Measurements from ENCODE around the gene ACAN. TPM values are rescaled to one million over a fixed set of nuclear protein-coding genes. Genes with fewer than 3 reads are reported as not detected.

Gene ACAN
- total RNA-seq, 1 experiment from 2014 or later: not detected

GRCh38 chr15:88887068-88887580 is 83.9 kb downstream of the ACAN start:
- no peaks in the 10 kb centered on the region for H3K79me2 ChIP-seq (ENCODE audit: low read length)
- no peaks in the 10 kb centered on the region for H3K9me2 ChIP-seq (replicated peaks; ENCODE audit: insufficient read depth, low read length)
- DNase-seq: no peak
- no peaks in the 10 kb centered on the region for H3K9me3 ChIP-seq (ENCODE audit: low read length)
- no peak overlapping the region for H3K4me3 ChIP-seq (ENCODE audit: low read length)
- H3K27ac ChIP-seq (ENCODE audit: low read length): no peak overlapping the region
- no peak overlapping the region for H3K9ac ChIP-seq (ENCODE audit: low read length)
- no peaks in the 10 kb centered on the region for H3K36me3 ChIP-seq (ENCODE audit: insufficient read depth, low read length)
- no peak overlapping the region for H2AFZ ChIP-seq (ENCODE audit: low read length)
- H4K20me1 ChIP-seq (ENCODE audit: insufficient read depth, low read depth, low read length): no peaks in the 10 kb centered on the region
- no peaks in the 10 kb centered on the region for H3K27me3 ChIP-seq (ENCODE audit: low read length)
- H3K4me1 ChIP-seq (ENCODE audit: low read length): no peaks in the 10 kb centered on the region
- no peak overlapping the region for H3K4me2 ChIP-seq (ENCODE audit: low read depth, low read length, poor library complexity, severe bottlenecking)

- no peak for DNase-seq
These were observed 85.5 kb downstream of the ACAN start for GRCh38 chr15:88888719-88889118.

GRCh38 chr15:88890495-88890894 is 87.3 kb downstream of the ACAN start:
- Histone ChIP-seq H3K9me3 (ENCODE audit: low read length) (no peaks in the 10 kb centered on the region), H3K79me2 (ENCODE audit: low read length) (no peaks in the 10 kb centered on the region), H3K4me1 (ENCODE audit: low read length) (no peaks in the 10 kb centered on the region), H2AFZ (ENCODE audit: low read length) (no peak overlapping the region), H3K9ac (ENCODE audit: low read length) (no peak overlapping the region), H3K27ac (ENCODE audit: low read length) (no peak overlapping the region), H4K20me1 (ENCODE audit: insufficient read depth, low read depth, low read length) (no peaks in the 10 kb centered on the region), H3K9me2 (replicated peaks; ENCODE audit: insufficient read depth, low read length) (no peaks in the 10 kb centered on the region), H3K36me3 (ENCODE audit: insufficient read depth, low read length) (no peaks in the 10 kb centered on the region), H3K27me3 (ENCODE audit: low read length) (no peaks in the 10 kb centered on the region), H3K4me3 (ENCODE audit: low read length) (no peak overlapping the region), H3K4me2 (ENCODE audit: low read depth, low read length, poor library complexity, severe bottlenecking) (no peak overlapping the region)
- DNase-seq: no peak

More at GRCh38 chr15:88888719-88889118, 85.5 kb downstream of the ACAN start:
- Histone ChIP-seq H4K20me1 (ENCODE audit: insufficient read depth, low read depth, low read length) (no peaks in the 10 kb centered on the region), H3K4me3 (ENCODE audit: low read length) (no peak overlapping the region), H3K4me1 (ENCODE audit: low read length) (no peaks in the 10 kb centered on the region), H3K36me3 (ENCODE audit: insufficient read depth, low read length) (no peaks in the 10 kb centered on the region), H3K79me2 (ENCODE audit: low read length) (no peaks in the 10 kb centered on the region), H3K9me2 (replicated peaks; ENCODE audit: insufficient read depth, low read length) (no peaks in the 10 kb centered on the region), H2AFZ (ENCODE audit: low read length) (no peak overlapping the region), H3K27me3 (ENCODE audit: low read length) (no peaks in the 10 kb centered on the region), H3K4me2 (ENCODE audit: low read depth, low read length, poor library complexity, severe bottlenecking) (no peak overlapping the region), H3K9me3 (ENCODE audit: low read length) (no peaks in the 10 kb centered on the region), H3K9ac (ENCODE audit: low read length) (no peak overlapping the region), H3K27ac (ENCODE audit: low read length) (no peak overlapping the region)

GRCh38 chr15:88891540-88892254 is 88.5 kb downstream of the ACAN start:
- H3K9me3 ChIP-seq (ENCODE audit: low read length): no peaks in the 10 kb centered on the region
- no peak overlapping the region for H3K4me2 ChIP-seq (ENCODE audit: low read depth, low read length, poor library complexity, severe bottlenecking)
- no peaks in the 10 kb centered on the region for H3K4me1 ChIP-seq (ENCODE audit: low read length)
- no peaks in the 10 kb centered on the region for H3K9me2 ChIP-seq (replicated peaks; ENCODE audit: insufficient read depth, low read length)
- H3K36me3 ChIP-seq (ENCODE audit: insufficient read depth, low read length): no peaks in the 10 kb centered on the region
- H3K79me2 ChIP-seq (ENCODE audit: low read length): no peaks in the 10 kb centered on the region
- no peak overlapping the region for H3K9ac ChIP-seq (ENCODE audit: low read length)
- DNase-seq: no peak
- H4K20me1 ChIP-seq (ENCODE audit: insufficient read depth, low read depth, low read length): no peaks in the 10 kb centered on the region
- no peak overlapping the region for H2AFZ ChIP-seq (ENCODE audit: low read length)
- H3K27ac ChIP-seq (ENCODE audit: low read length): no peak overlapping the region
- no peak overlapping the region for H3K4me3 ChIP-seq (ENCODE audit: low read length)
- no peaks in the 10 kb centered on the region for H3K27me3 ChIP-seq (ENCODE audit: low read length)

- H3K4me1 ChIP-seq (ENCODE audit: low read length): no peaks in the 10 kb centered on the region
- H3K4me3 ChIP-seq (ENCODE audit: low read length): no peak overlapping the region
- no peak overlapping the region for H2AFZ ChIP-seq (ENCODE audit: low read length)
- no peak overlapping the region for H3K4me2 ChIP-seq (ENCODE audit: low read depth, low read length, poor library complexity, severe bottlenecking)
- no peak overlapping the region for H3K9ac ChIP-seq (ENCODE audit: low read length)
- no peak overlapping the region for H3K27ac ChIP-seq (ENCODE audit: low read length)
- no peaks in the 10 kb centered on the region for H3K9me2 ChIP-seq (replicated peaks; ENCODE audit: insufficient read depth, low read length)
- H3K9me3 ChIP-seq (ENCODE audit: low read length): no peaks in the 10 kb centered on the region
- no peaks in the 10 kb centered on the region for H3K36me3 ChIP-seq (ENCODE audit: insufficient read depth, low read length)
- H3K27me3 ChIP-seq (ENCODE audit: low read length): no peaks in the 10 kb centered on the region
- no peaks in the 10 kb centered on the region for H3K79me2 ChIP-seq (ENCODE audit: low read length)
- H4K20me1 ChIP-seq (ENCODE audit: insufficient read depth, low read depth, low read length): no peaks in the 10 kb centered on the region
- DNase-seq: peak; percentile 77
These were observed 91.1 kb downstream of the ACAN start for GRCh38 chr15:88894348-88894818.

- Histone ChIP-seq H3K9ac (ENCODE audit: low read length) (no peak within 1 kb of the TSS), H3K36me3 (ENCODE audit: insufficient read depth, low read length) (no peaks in the 10 kb centered on the region), H3K4me1 (ENCODE audit: low read length) (no peaks in the 10 kb centered on the region), H3K9me3 (ENCODE audit: low read length) (no peaks in the 10 kb centered on the region), H3K79me2 (ENCODE audit: low read length) (no peaks in the 10 kb centered on the region), H3K9me2 (replicated peaks; ENCODE audit: insufficient read depth, low read length) (no peaks in the 10 kb centered on the region), H3K4me2 (ENCODE audit: low read depth, low read length, poor library complexity, severe bottlenecking) (no peak within 1 kb of the TSS), H3K4me3 (ENCODE audit: low read length) (no peak within 1 kb of the TSS), H3K27me3 (ENCODE audit: low read length) (no peaks in the 10 kb centered on the region), H2AFZ (ENCODE audit: low read length) (no peak within 1 kb of the TSS), H3K27ac (ENCODE audit: low read length) (no peak within 1 kb of the TSS), H4K20me1 (ENCODE audit: insufficient read depth, low read depth, low read length) (no peaks in the 10 kb centered on the region)
- DNase-seq: no peak
These were observed 91.9 kb downstream of the ACAN start, which contains the start of gene HAPLN3 for GRCh38 chr15:88894819-88895767. TSS of gene HAPLN3 (minus strand) at chr15:88895544. CDS start at chr15:88887298, 8,246 bp downstream.

GRCh38 chr15:88896333-88897033 is 93.2 kb downstream of the ACAN start:
- no peak for DNase-seq
- Histone ChIP-seq H2AFZ (ENCODE audit: low read length) (no peak overlapping the region), H3K27me3 (ENCODE audit: low read length) (no peaks in the 10 kb centered on the region), H3K9me3 (ENCODE audit: low read length) (no peaks in the 10 kb centered on the region), H3K4me2 (ENCODE audit: low read depth, low read length, poor library complexity, severe bottlenecking) (no peak overlapping the region), H3K9me2 (replicated peaks; ENCODE audit: insufficient read depth, low read length) (no peaks in the 10 kb centered on the region), H3K4me1 (ENCODE audit: low read length) (no peaks in the 10 kb centered on the region), H3K79me2 (ENCODE audit: low read length) (no peaks in the 10 kb centered on the region), H3K4me3 (ENCODE audit: low read length) (no peak overlapping the region), H4K20me1 (ENCODE audit: insufficient read depth, low read depth, low read length) (no peaks in the 10 kb centered on the region), H3K36me3 (ENCODE audit: insufficient read depth, low read length) (no peaks in the 10 kb centered on the region), H3K9ac (ENCODE audit: low read length) (no peak overlapping the region), H3K27ac (ENCODE audit: low read length) (no peak overlapping the region)

GRCh38 chr15:88897142-88897455 is 93.9 kb downstream of the ACAN start:
- no peaks in the 10 kb centered on the region for H3K79me2 ChIP-seq (ENCODE audit: low read length)
- no peaks in the 10 kb centered on the region for H3K9me3 ChIP-seq (ENCODE audit: low read length)
- H3K27ac ChIP-seq (ENCODE audit: low read length): no peak overlapping the region
- no peaks in the 10 kb centered on the region for H3K9me2 ChIP-seq (replicated peaks; ENCODE audit: insufficient read depth, low read length)
- no peak overlapping the region for H3K9ac ChIP-seq (ENCODE audit: low read length)
- H3K27me3 ChIP-seq (ENCODE audit: low read length): no peaks in the 10 kb centered on the region
- no peaks in the 10 kb centered on the region for H3K4me1 ChIP-seq (ENCODE audit: low read length)
- H2AFZ ChIP-seq (ENCODE audit: low read length): no peak overlapping the region
- DNase-seq: no peak
- no peaks in the 10 kb centered on the region for H4K20me1 ChIP-seq (ENCODE audit: insufficient read depth, low read depth, low read length)
- no peaks in the 10 kb centered on the region for H3K36me3 ChIP-seq (ENCODE audit: insufficient read depth, low read length)
- no peak overlapping the region for H3K4me3 ChIP-seq (ENCODE audit: low read length)
- no peak overlapping the region for H3K4me2 ChIP-seq (ENCODE audit: low read depth, low read length, poor library complexity, severe bottlenecking)
